Activated B cell treated with CpG ODN at 0.5 μM for 24 hours (primary cell): Measurements from ENCODE around the gene RNF207. TPM values are rescaled to one million over a fixed set of nuclear protein-coding genes. Genes with fewer than 3 reads are reported as not detected.

ENCODE experiments used
- ATAC-seq: fragments of 200-7000 bp; cut with Tn5 transposase; one replicate; pipeline ENCODE4 v1.10.0; 2021; ENCODE audit warnings: low read depth, mild to moderate bottlenecking, moderate library complexity
- CTCF ChIA-PET: fragments of 350-600 bp; sonication (Branson Sonifier 250); formaldehyde crosslinking; loops from one replicate; lab custom pipeline; 2021; ENCODE audit warnings: antibody characterized with exemption; lab: Charles Lee
- POLR2A ChIA-PET: fragments of 350-600 bp; sonication (Branson Sonifier 250); formaldehyde crosslinking; loops from one replicate; lab custom pipeline; 2021; ENCODE audit warnings: antibody characterized with exemption; lab: Charles Lee
- DNase-seq: peaks from one replicate; pipeline ENCODE4 v3.0.0; 2022
- H3K27ac Mint-ChIP-seq: one replicate; pipeline ENCODE4 v1.8.0; 2020; ENCODE audit warnings: mixed read lengths
- H3K27me3 Mint-ChIP-seq: one replicate; pipeline ENCODE4 v1.8.0; 2021; ENCODE audit warnings: mixed read lengths
- H3K36me3 Mint-ChIP-seq: one replicate; pipeline ENCODE4 v1.8.0; 2021; ENCODE audit warnings: low read depth, mixed read lengths
- H3K4me1 Mint-ChIP-seq: one replicate; pipeline ENCODE4 v1.8.0; 2021; ENCODE audit warnings: mixed read lengths
- H3K4me3 Mint-ChIP-seq: one replicate; pipeline ENCODE4 v1.8.0; 2020; ENCODE audit warnings: mild to moderate bottlenecking, mixed read lengths
- H3K9me3 Mint-ChIP-seq: one replicate; pipeline ENCODE4 v1.8.0; 2020; ENCODE audit warnings: mixed read lengths
- CTCF ChIP-seq: fragments of 200-600 bp; IDR thresholded peaks from one replicate; pipeline ENCODE4 v1.8.0; 2022; ENCODE audit warnings: antibody characterized with exemption, mild to moderate bottlenecking
- intact Hi-C: fragments of 100-400 bp; cut with micrococcal nuclease; formaldehyde crosslinking; loops from one replicate; pipeline ENCODE4 v1.15.1; 2024
- total RNA-seq: library from RNA; stranded (reverse); gene quantifications from 2 replicates; pipeline ENCODE4 v1.2.3, GENCODE V29; 2022

Gene RNF207
- total RNA-seq, 1 donor from 2014 or later = 3.3 TPM

GRCh38 chr1:6254691-6255090 lies 48.8 kb downstream of the RNF207 start:
- CTCF ChIA-PET = no interaction called here
- H3K27me3 Mint-ChIP-seq = peaks cover 34% of the 10 kb centered on the region
- ATAC-seq = no peak

GRCh38 chr1:6256645-6257044 lies 50.7 kb downstream of the RNF207 start:
- no peaks in the 10 kb centered on the region for H3K9me3 Mint-ChIP-seq
- no peaks in the 10 kb centered on the region for H3K36me3 Mint-ChIP-seq
- ChIA-PET POLR2A (no interaction called here), CTCF (no interaction called here)
- no peak overlapping the region for H3K27ac Mint-ChIP-seq
- intact Hi-C loops = no loop called here
- H3K4me1 Mint-ChIP-seq = peaks cover 3% of the 10 kb centered on the region
- TF ChIP-seq CTCF = no peak
- DNase-seq (no peak), ATAC-seq (no peak)
- no peak overlapping the region for H3K4me3 Mint-ChIP-seq
- peaks cover 21% of the 10 kb centered on the region for H3K27me3 Mint-ChIP-seq

More at GRCh38 chr1:6254691-6255090, 48.8 kb downstream of the RNF207 start:
- Mint-ChIP-seq H3K4me3 (no peak overlapping the region), H3K9me3 (no peaks in the 10 kb centered on the region), H3K27ac (no peak overlapping the region), H3K36me3 (no peaks in the 10 kb centered on the region), H3K4me1 (no peaks in the 10 kb centered on the region)
- DNase-seq = no peak
- POLR2A ChIA-PET = no interaction called here
- no peak for TF ChIP-seq CTCF
- intact Hi-C loops = no loop called here

- POLR2A ChIA-PET = no interaction called here
- peaks cover 5% of the 10 kb centered on the region for H3K4me1 Mint-ChIP-seq
- no peak overlapping the region for H3K27ac Mint-ChIP-seq
- no peaks in the 10 kb centered on the region for H3K9me3 Mint-ChIP-seq
- H3K27me3 Mint-ChIP-seq = peaks cover 20% of the 10 kb centered on the region
- TF ChIP-seq CTCF = no peak
- no peak for DNase-seq
- CTCF ChIA-PET = interaction anchor here (1.0 kb wide), 1 partner anchor 13 kb away, joined by 3 read pairs; no protein-coding TSS in a partner anchor
- no peak for ATAC-seq
- intact Hi-C loops = no loop called here
- no peaks in the 10 kb centered on the region for H3K36me3 Mint-ChIP-seq
- H3K4me3 Mint-ChIP-seq = no peak overlapping the region
Measured at GRCh38 chr1:6257541-6258069, 51.7 kb downstream of the RNF207 start.

- ChIA-PET POLR2A (no interaction called here), CTCF (interaction anchor here (0.9 to 1.0 kb wide), 2 partner anchors 14 to 87 kb away, joined by 3 to 5 read pairs; no protein-coding TSS in a partner anchor)
- Mint-ChIP-seq H3K9me3 (no peaks in the 10 kb centered on the region), H3K4me1 (peaks cover 5% of the 10 kb centered on the region), H3K27ac (no peak overlapping the region), H3K4me3 (no peak overlapping the region), H3K36me3 (no peaks in the 10 kb centered on the region), H3K27me3 (peaks cover 20% of the 10 kb centered on the region)
- TF ChIP-seq CTCF = no peak
- intact Hi-C loops = no loop called here
- ATAC-seq (no peak), DNase-seq (no peak)
Measured at GRCh38 chr1:6258675-6259074, 52.8 kb downstream of the RNF207 start.

GRCh38 chr1:6259491-6260362 lies 53.8 kb downstream of the RNF207 start:
- Mint-ChIP-seq H3K9me3 (no peaks in the 10 kb centered on the region), H3K36me3 (no peaks in the 10 kb centered on the region), H3K4me1 (peaks cover 5% of the 10 kb centered on the region), H3K27ac (no peak overlapping the region), H3K4me3 (peak overlapping the region; percentile 25), H3K27me3 (peaks cover 20% of the 10 kb centered on the region)
- TF ChIP-seq CTCF = no peak
- ChIA-PET POLR2A (no interaction called here), CTCF (interaction anchor here (0.9 kb wide), 1 partner anchor 86 kb away, joined by 5 read pairs; no protein-coding TSS in a partner anchor)
- peak; percentile 57 for DNase-seq
- intact Hi-C loops = loop anchor here (5.0 kb wide), 1 partner anchor 88 kb away; no protein-coding TSS in a partner anchor
- peak; percentile 64 for ATAC-seq
